ENCODE data around the gene WFDC13. TPM values are rescaled to one million over a fixed set of nuclear protein-coding genes. Genes with fewer than 3 reads are reported as not detected.

The WFDC13 gene
- total RNA-seq, 2 donors from 2014 or later: not detected

- Mint-ChIP-seq H3K27ac (no peak within 1 kb of the TSS), H3K36me3 (ENCODE audit: low read depth) (no peaks in the 10 kb centered on the region), H3K27me3 (ENCODE audit: insufficient read depth) (no peaks in the 10 kb centered on the region), H3K9me3 (peaks cover 9% of the 10 kb centered on the region), H3K4me3 (no peak within 1 kb of the TSS), H3K4me1 (no peaks in the 10 kb centered on the region)
- H3K4me1 ChIP-seq (ENCODE audit: control insufficient read depth, insufficient read depth, low read length): no peaks in the 10 kb centered on the region
- H3K36me3 ChIP-seq (ENCODE audit: control insufficient read depth, insufficient read depth, low read length): no peaks in the 10 kb centered on the region
- no peak within 1 kb of the TSS for H3K9ac ChIP-seq (ENCODE audit: extremely low read depth, low read length, poor library complexity, severe bottlenecking)
- no peaks in the 10 kb centered on the region for H3K9me3 ChIP-seq (ENCODE audit: control insufficient read depth, low read length)
- no peaks in the 10 kb centered on the region for H3K27me3 ChIP-seq (ENCODE audit: control insufficient read depth, insufficient read depth, low read length, poor library complexity, severe bottlenecking)
- DNase-seq: no peak
- no peak for TF ChIP-seq CTCF (conservative IDR thresholded peaks at IDR 0.05)
- H3K4me3 ChIP-seq (ENCODE audit: low read length): no peak within 1 kb of the TSS
- 100% methylated on average over 1 of the region's 1 CpG; no CpG with 5 or more reads in 1 of the 2 experiments for WGBS, 2 experiments (ENCODE audit: insufficient coverage in 1 of 2, insufficient read length in 1 of 2)
- H3K27ac ChIP-seq (ENCODE audit: low read depth, low read length): no peak within 1 kb of the TSS
Observed at GRCh38 chr20:45722047-45722446, 20.2 kb downstream of the WFDC13 start, which contains the start of gene SPINT4. Gene SPINT4, plus strand, starts transcription at chr20:45722347. Its CDS starts 21 bp downstream, at chr20:45722368.

GRCh38 chr20:45725134-45725533 lies 23.3 kb downstream of the WFDC13 start:
- no peak overlapping the region for H3K4me3 Mint-ChIP-seq
- no peak for DNase-seq
- H3K27me3 Mint-ChIP-seq (ENCODE audit: insufficient read depth): no peaks in the 10 kb centered on the region
- no peak overlapping the region for H3K27ac Mint-ChIP-seq
- H3K4me1 Mint-ChIP-seq: no peaks in the 10 kb centered on the region
- Histone ChIP-seq H3K36me3 (ENCODE audit: control insufficient read depth, insufficient read depth, low read length) (no peaks in the 10 kb centered on the region), H3K27ac (ENCODE audit: low read depth, low read length) (no peak overlapping the region), H3K4me3 (ENCODE audit: low read length) (no peak overlapping the region), H3K27me3 (ENCODE audit: control insufficient read depth, insufficient read depth, low read length, poor library complexity, severe bottlenecking) (no peaks in the 10 kb centered on the region), H3K4me1 (ENCODE audit: control insufficient read depth, insufficient read depth, low read length) (no peaks in the 10 kb centered on the region), H3K9ac (ENCODE audit: extremely low read depth, low read length, poor library complexity, severe bottlenecking) (no peak overlapping the region), H3K9me3 (ENCODE audit: control insufficient read depth, low read length) (no peaks in the 10 kb centered on the region)
- H3K36me3 Mint-ChIP-seq (ENCODE audit: low read depth): no peaks in the 10 kb centered on the region
- TF ChIP-seq CTCF (conservative IDR thresholded peaks at IDR 0.05): no peak
- peaks cover 9% of the 10 kb centered on the region for H3K9me3 Mint-ChIP-seq

- 89% methylated on average over 1 of the region's 2 CpGs; no CpG with 5 or more reads in 1 of the 2 experiments for WGBS, 2 experiments (ENCODE audit: insufficient coverage in 1 of 2, insufficient read length in 1 of 2)
- no peak for DNase-seq
- H3K27ac Mint-ChIP-seq: no peak overlapping the region
- Histone ChIP-seq H3K9ac (ENCODE audit: extremely low read depth, low read length, poor library complexity, severe bottlenecking) (no peak overlapping the region), H3K4me3 (ENCODE audit: low read length) (no peak overlapping the region), H3K36me3 (ENCODE audit: control insufficient read depth, insufficient read depth, low read length) (no peaks in the 10 kb centered on the region), H3K9me3 (ENCODE audit: control insufficient read depth, low read length) (peaks cover 7% of the 10 kb centered on the region), H3K4me1 (ENCODE audit: control insufficient read depth, insufficient read depth, low read length) (no peaks in the 10 kb centered on the region), H3K27me3 (ENCODE audit: control insufficient read depth, insufficient read depth, low read length, poor library complexity, severe bottlenecking) (no peaks in the 10 kb centered on the region), H3K27ac (ENCODE audit: low read depth, low read length) (no peak overlapping the region)
- no peak for TF ChIP-seq CTCF (conservative IDR thresholded peaks at IDR 0.05)
- H3K27me3 Mint-ChIP-seq (ENCODE audit: insufficient read depth): no peaks in the 10 kb centered on the region
- H3K9me3 Mint-ChIP-seq: peaks cover 25% of the 10 kb centered on the region
- no peak overlapping the region for H3K4me3 Mint-ChIP-seq
- H3K4me1 Mint-ChIP-seq: no peaks in the 10 kb centered on the region
- peaks cover 3% of the 10 kb centered on the region for H3K36me3 Mint-ChIP-seq (ENCODE audit: low read depth)
Observed at GRCh38 chr20:45727044-45727443, 25.2 kb downstream of the WFDC13 start.

Data from endodermal cell (in vitro differentiated cells).